ENCODE data around the gene CDK5RAP2.

GRCh38 chr9:120478208-120478607 is 101.8 kb downstream of the CDK5RAP2 start:
- TF ChIP-seq CTCF (tag by site-specific recombination; IDR thresholded peaks at IDR 0.05), result no peak
- TF ChIP-seq ZNF596 (tag by site-specific recombination; IDR thresholded peaks at IDR 0.05), result no peak
- TF ChIP-seq ZNF513 (tag by site-specific recombination; IDR thresholded peaks at IDR 0.05), result no peak
- no peak for TF ChIP-seq ZNF660 (tag by site-specific recombination; IDR thresholded peaks at IDR 0.05)
- no peak for TF ChIP-seq ZNF239 (tag by site-specific recombination; IDR thresholded peaks at IDR 0.05)
- TF ChIP-seq, protein P1, sequence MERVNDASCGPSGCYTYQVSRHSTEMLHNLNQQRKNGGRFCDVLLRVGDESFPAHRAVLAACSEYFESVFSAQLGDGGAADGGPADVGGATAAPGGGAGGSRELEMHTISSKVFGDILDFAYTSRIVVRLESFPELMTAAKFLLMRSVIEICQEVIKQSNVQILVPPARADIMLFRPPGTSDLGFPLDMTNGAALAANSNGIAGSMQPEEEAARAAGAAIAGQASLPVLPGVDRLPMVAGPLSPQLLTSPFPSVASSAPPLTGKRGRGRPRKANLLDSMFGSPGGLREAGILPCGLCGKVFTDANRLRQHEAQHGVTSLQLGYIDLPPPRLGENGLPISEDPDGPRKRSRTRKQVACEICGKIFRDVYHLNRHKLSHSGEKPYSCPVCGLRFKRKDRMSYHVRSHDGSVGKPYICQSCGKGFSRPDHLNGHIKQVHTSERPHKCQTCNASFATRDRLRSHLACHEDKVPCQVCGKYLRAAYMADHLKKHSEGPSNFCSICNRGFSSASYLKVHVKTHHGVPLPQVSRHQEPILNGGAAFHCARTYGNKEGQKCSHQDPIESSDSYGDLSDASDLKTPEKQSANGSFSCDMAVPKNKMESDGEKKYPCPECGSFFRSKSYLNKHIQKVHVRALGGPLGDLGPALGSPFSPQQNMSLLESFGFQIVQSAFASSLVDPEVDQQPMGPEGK (tag by site-specific recombination; IDR thresholded peaks at IDR 0.05), result no peak
- no peak for TF ChIP-seq ZNF274 (IDR thresholded peaks at IDR 0.05; ENCODE audit: low read length)
- no peak for TF ChIP-seq ZNF274 (tag by site-specific recombination; IDR thresholded peaks at IDR 0.05; ENCODE audit: borderline replicate concordance)
- TF ChIP-seq HOXA7 (CRISPR knock-in tag; IDR thresholded peaks at IDR 0.05; ENCODE audit: borderline replicate concordance), result no peak
- TF ChIP-seq ZNF704 (tag by site-specific recombination; IDR thresholded peaks at IDR 0.05), result no peak
- no peak for TF ChIP-seq ZNF10 (tag by site-specific recombination; IDR thresholded peaks at IDR 0.05)
- no peak for TF ChIP-seq ZNF792 (tag by site-specific recombination; IDR thresholded peaks at IDR 0.05)
